ENCODE results near the gene DLK2. TPM values are rescaled to one million over a fixed set of nuclear protein-coding genes. Genes with fewer than 3 reads are reported as not detected.

Gene DLK2
- total and polyA plus RNA-seq, 2 of the 13 experiments (the other 11 are each of a cell fraction or from before 2014, with no cell fraction given): 1.2 to 3.8 TPM

DNA sequence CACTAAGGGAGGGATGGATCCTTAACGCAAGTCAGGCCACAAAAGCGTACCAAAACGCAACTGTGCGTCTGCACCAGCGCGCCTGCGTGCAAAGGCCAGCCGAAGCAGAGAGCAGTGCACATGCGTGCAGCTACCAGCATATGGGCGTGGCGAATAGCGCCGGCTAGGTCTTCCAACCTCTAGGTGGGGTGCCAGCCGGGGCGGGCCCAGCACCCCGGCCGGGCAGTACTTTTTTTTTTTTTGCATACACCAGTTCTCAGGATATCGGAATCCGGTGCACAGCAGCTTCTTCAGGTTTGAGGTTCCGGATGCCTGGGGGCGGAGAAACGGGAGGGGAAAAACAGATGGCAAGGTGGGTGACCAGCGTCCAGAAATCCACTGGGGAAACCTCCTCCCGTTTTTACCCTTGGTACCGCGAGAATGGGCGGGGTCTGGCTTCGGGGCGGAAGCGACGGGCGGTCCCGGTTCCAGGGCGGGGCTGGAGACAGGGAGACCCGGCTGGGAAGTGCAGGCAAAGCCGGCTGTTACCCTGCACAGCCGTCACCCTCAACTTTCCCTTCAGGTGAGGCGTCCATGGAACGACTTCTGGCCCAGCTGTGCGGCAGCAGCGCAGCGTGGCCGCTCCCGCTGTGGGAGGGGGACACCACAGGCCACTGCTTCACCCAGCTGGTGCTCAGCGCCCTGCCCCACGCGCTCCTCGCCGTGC, 27.8 kb downstream of the DLK2 start, which contains the start of gene ABCC10 (continued):
- TF ChIP-seq DNMT1 (CRISPR knock-in tag; IDR thresholded peaks at IDR 0.05): peak; percentile 70; the same call in 1 of the 2 replicates
- TF ChIP-seq HOXA7 (CRISPR knock-in tag; IDR thresholded peaks at IDR 0.05): no peak
- peak; percentile 35 for TF ChIP-seq CBX1 (IDR thresholded peaks at IDR 0.05; ENCODE audit: low read depth)
- peak; percentile 60; the same call in 1 of the 2 replicates for TF ChIP-seq ZNF143 (CRISPR knock-in tag; IDR thresholded peaks at IDR 0.05)
- TF ChIP-seq ZNF552 (CRISPR knock-in tag; IDR thresholded peaks at IDR 0.05; ENCODE audit: borderline replicate concordance): no peak
- TF ChIP-seq, protein P1, sequence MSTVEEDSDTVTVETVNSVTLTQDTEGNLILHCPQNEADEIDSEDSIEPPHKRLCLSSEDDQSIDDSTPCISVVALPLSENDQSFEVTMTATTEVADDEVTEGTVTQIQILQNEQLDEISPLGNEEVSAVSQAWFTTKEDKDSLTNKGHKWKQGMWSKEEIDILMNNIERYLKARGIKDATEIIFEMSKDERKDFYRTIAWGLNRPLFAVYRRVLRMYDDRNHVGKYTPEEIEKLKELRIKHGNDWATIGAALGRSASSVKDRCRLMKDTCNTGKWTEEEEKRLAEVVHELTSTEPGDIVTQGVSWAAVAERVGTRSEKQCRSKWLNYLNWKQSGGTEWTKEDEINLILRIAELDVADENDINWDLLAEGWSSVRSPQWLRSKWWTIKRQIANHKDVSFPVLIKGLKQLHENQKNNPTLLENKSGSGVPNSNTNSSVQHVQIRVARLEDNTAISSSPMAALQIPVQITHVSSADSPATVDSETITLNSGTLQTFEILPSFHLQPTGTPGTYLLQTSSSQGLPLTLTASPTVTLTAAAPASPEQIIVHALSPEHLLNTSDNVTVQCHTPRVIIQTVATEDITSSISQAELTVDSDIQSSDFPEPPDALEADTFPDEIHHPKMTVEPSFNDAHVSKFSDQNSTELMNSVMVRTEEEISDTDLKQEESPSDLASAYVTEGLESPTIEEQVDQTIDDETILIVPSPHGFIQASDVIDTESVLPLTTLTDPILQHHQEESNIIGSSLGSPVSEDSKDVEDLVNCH (CRISPR knock-in tag; IDR thresholded peaks at IDR 0.05): 0 out of 2 replicates have a peak, but pooled peaks have one; percentile 23
- TF ChIP-seq HNF4G (IDR thresholded peaks at IDR 0.05; ENCODE audit: borderline replicate concordance, low read depth, low read length): no peak
- peak; percentile 1; the same call in 1 of the 2 replicates for TF ChIP-seq HNF4G (CRISPR knock-in tag; IDR thresholded peaks at IDR 0.05; ENCODE audit: borderline replicate concordance, low read depth)
- peak; percentile 11; the same call in 1 of the 2 replicates for TF ChIP-seq TMF1 (CRISPR knock-in tag; IDR thresholded peaks at IDR 0.05; ENCODE audit: low read depth)
- peak; percentile 90 for TF ChIP-seq GABPB1 (CRISPR knock-in tag; IDR thresholded peaks at IDR 0.05)
- TF ChIP-seq, protein P2, sequence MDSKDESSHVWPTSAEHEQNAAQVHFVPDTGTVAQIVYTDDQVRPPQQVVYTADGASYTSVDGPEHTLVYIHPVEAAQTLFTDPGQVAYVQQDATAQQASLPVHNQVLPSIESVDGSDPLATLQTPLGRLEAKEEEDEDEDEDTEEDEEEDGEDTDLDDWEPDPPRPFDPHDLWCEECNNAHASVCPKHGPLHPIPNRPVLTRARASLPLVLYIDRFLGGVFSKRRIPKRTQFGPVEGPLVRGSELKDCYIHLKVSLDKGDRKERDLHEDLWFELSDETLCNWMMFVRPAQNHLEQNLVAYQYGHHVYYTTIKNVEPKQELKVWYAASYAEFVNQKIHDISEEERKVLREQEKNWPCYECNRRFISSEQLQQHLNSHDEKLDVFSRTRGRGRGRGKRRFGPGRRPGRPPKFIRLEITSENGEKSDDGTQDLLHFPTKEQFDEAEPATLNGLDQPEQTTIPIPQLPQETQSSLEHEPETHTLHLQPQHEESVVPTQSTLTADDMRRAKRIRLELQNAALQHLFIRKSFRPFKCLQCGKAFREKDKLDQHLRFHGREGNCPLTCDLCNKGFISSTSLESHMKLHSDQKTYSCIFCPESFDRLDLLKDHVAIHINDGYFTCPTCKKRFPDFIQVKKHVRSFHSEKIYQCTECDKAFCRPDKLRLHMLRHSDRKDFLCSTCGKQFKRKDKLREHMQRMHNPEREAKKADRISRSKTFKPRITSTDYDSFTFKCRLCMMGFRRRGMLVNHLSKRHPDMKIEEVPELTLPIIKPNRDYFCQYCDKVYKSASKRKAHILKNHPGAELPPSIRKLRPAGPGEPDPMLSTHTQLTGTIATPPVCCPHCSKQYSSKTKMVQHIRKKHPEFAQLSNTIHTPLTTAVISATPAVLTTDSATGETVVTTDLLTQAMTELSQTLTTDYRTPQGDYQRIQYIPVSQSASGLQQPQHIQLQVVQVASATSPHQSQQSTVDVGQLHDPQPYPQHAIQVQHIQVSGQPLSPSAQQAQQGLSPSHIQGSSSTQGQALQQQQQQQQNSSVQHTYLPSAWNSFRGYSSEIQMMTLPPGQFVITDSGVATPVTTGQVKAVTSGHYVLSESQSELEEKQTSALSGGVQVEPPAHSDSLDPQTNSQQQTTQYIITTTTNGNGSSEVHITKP (CRISPR knock-in tag; IDR thresholded peaks at IDR 0.05; ENCODE audit: low read depth): peak; percentile 80; the same call in 1 of the 2 replicates
- peak; percentile 74; the same call in 1 of the 2 replicates for TF ChIP-seq BRD4 (CRISPR knock-in tag; IDR thresholded peaks at IDR 0.05)
- no peak for TF ChIP-seq SP1 (IDR thresholded peaks at IDR 0.05)
- TF ChIP-seq SP1 (CRISPR knock-in tag; IDR thresholded peaks at IDR 0.05): peak; percentile 84
- TF ChIP-seq NR2F2 (IDR thresholded peaks at IDR 0.05; ENCODE audit: borderline replicate concordance, low read depth): no peak; the same call in 1 of the 2 replicates
- TF ChIP-seq, protein P3, sequence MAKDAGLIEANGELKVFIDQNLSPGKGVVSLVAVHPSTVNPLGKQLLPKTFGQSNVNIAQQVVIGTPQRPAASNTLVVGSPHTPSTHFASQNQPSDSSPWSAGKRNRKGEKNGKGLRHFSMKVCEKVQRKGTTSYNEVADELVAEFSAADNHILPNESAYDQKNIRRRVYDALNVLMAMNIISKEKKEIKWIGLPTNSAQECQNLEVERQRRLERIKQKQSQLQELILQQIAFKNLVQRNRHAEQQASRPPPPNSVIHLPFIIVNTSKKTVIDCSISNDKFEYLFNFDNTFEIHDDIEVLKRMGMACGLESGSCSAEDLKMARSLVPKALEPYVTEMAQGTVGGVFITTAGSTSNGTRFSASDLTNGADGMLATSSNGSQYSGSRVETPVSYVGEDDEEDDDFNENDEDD (CRISPR knock-in tag; IDR thresholded peaks at IDR 0.05; ENCODE audit: borderline replicate concordance): peak; percentile 26
- TF ChIP-seq XRCC5 (optimal IDR thresholded peaks at IDR 0.05; ENCODE audit: low read length): peak; percentile 28
- peak; percentile 69 for TF ChIP-seq NR2C2 (CRISPR knock-in tag; IDR thresholded peaks at IDR 0.05; ENCODE audit: borderline replicate concordance)
- peak; percentile 75; the same call in 1 of the 2 replicates for TF ChIP-seq FOXJ3 (CRISPR knock-in tag; IDR thresholded peaks at IDR 0.05; ENCODE audit: borderline replicate concordance)
- TF ChIP-seq ZNF10 (CRISPR knock-in tag; IDR thresholded peaks at IDR 0.05; ENCODE audit: borderline replicate concordance, low read depth): no peak
- peak; percentile 73; the same call in 1 of the 2 replicates for TF ChIP-seq MEIS1 (CRISPR knock-in tag; IDR thresholded peaks at IDR 0.05; ENCODE audit: borderline replicate concordance)
